HCT116 (cell line): ENCODE results near the gene RRM1. TPM values are rescaled to one million over a fixed set of nuclear protein-coding genes. Genes with fewer than 3 reads are reported as not detected.

Experiments used
- ATAC-seq: fragments of 200-7000 bp; cut with Tn5 transposase; 2 replicates; pipeline ENCODE4 v1.9.1; 2020; ENCODE audit warnings: mild to moderate bottlenecking, moderate library complexity
- BruUV-seq: library from RNA; stranded (reverse); fragments of 400-500 nt; replicated peaks from 2 replicates; lab custom pipeline; 2021; lab: Mats Ljungman, UMichigan
- CTCF ChIA-PET: fragments of 300-600 bp; sonication (Branson Sonifier 250); formaldehyde crosslinking; loops from one replicate; lab custom pipeline; 2021; ENCODE audit warnings: antibody characterized with exemption; lab: Charles Lee
- POLR2A ChIA-PET: fragments of 300-600, 350-600 bp; sonication (Branson Sonifier 250); formaldehyde crosslinking; loops from one replicate; lab custom pipeline; 2021; ENCODE audit warnings: antibody characterized with exemption; lab: Charles Lee
- RAD21 ChIA-PET, 2 experiments: fragments of 300-600 bp; sonication (Branson Sonifier 250); formaldehyde crosslinking; loops; one replicate each; lab custom pipeline; 2023; ENCODE audit warnings: low total read pairs in 2 of 2; ENCODE audit not compliant: uncharacterized antibody in 2 of 2, unreplicated experiment in 2 of 2, low non-redundant PET in 1 of 2; lab: Charles Lee
- DNase-seq: peaks from one replicate; pipeline ENCODE4 v3.0.0-alpha.2; 2010; ENCODE audit warnings: low read depth, low spot score
- H2AFZ ChIP-seq: fragments of 200-600 bp; shearing (Covaris generic), sonication (generic); 2 replicates; pipeline ENCODE4 v1.6.1; 2017; ENCODE audit warnings: low read depth, mixed run types, mixed read lengths, antibody characterized with exemption, low read length; ENCODE audit not compliant: poor library complexity, severe bottlenecking
- H3K27ac ChIP-seq: 2 replicates; pipeline ENCODE4 v1.5.1; 2012; ENCODE audit warnings: low read depth, low read length
- H3K27me3 ChIP-seq: fragments of 200-600 bp; sonication (generic); 2 replicates; pipeline ENCODE4 v1.6.1; 2016; ENCODE audit warnings: mixed run types, low read length, mixed read lengths; ENCODE audit not compliant: insufficient read depth
- H3K36me3 ChIP-seq, 2 experiments: fragments of 200-500 bp in 1 of 2; fragments of 200-600 bp in 1 of 2; sonication (Bioruptor generic) in 1 of 2; sonication (generic) in 1 of 2; 2 replicates each; pipeline versions ENCODE4 v1.5.1 to v1.6.1; 2014 to 2016; ENCODE audit warnings: low read length in 2 of 2, inconsistent platforms in 1 of 2, mixed read lengths in 1 of 2, mixed run types in 1 of 2; ENCODE audit not compliant: insufficient read depth in 2 of 2, control insufficient read depth in 1 of 2
- H3K4me1 ChIP-seq, 2 experiments: fragments of 200-600 bp in 1 of 2; sonication (generic) in 1 of 2; 2 replicates each; pipeline versions ENCODE4 v1.5.1 to v1.6.1; 2012 to 2017; ENCODE audit warnings: low read length in 2 of 2, inconsistent platforms in 1 of 2, mild to moderate bottlenecking in 1 of 2, mixed read lengths in 1 of 2, mixed run types in 1 of 2, moderate library complexity in 1 of 2; ENCODE audit not compliant: insufficient read depth in 2 of 2, control insufficient read depth in 1 of 2
- H3K4me2 ChIP-seq: fragments of 200-600 bp; sonication (generic); 2 replicates; pipeline ENCODE4 v1.6.1; 2017; ENCODE audit warnings: mixed run types, low read length, mixed read lengths
- H3K4me3 ChIP-seq, 2 experiments: fragments of 200-600 bp in 1 of 2; sonication (generic) in 1 of 2; replicated peaks in 1 of 2; 2 replicates each; pipeline ENCODE4 v1.5.1; 2011 to 2016; ENCODE audit warnings: low read length in 2 of 2, control low read depth in 1 of 2, low read depth in 1 of 2, mild to moderate bottlenecking in 1 of 2, mixed read lengths in 1 of 2, mixed run types in 1 of 2
- H3K79me2 ChIP-seq: fragments of 200-600 bp; sonication (generic); 2 replicates; pipeline ENCODE4 v1.6.1; 2017; ENCODE audit warnings: mild to moderate bottlenecking, mixed run types, low read length, moderate library complexity, mixed read lengths; ENCODE audit not compliant: insufficient read depth
- H3K9ac ChIP-seq: fragments of 200-600 bp; sonication (generic); 2 replicates; pipeline ENCODE4 v1.6.1; 2016; ENCODE audit warnings: low read length, mixed read lengths
- H3K9me2 ChIP-seq: fragments of 200-600 bp; sonication (generic), shearing (Covaris generic); 2 replicates; pipeline ENCODE4 v1.6.1; 2017; ENCODE audit warnings: mixed run types, mild to moderate bottlenecking, moderate library complexity; ENCODE audit not compliant: insufficient read depth
- H3K9me3 ChIP-seq, 2 experiments: fragments of 200-500 bp in 1 of 2; fragments of 200-600 bp in 1 of 2; sonication (Bioruptor generic) in 1 of 2; sonication (generic) in 1 of 2; 2 replicates each; pipeline ENCODE4 v1.6.1; 2014 to 2017; ENCODE audit warnings: low read length in 2 of 2, mixed read lengths in 2 of 2, inconsistent platforms in 1 of 2, low read depth in 1 of 2, mild to moderate bottlenecking in 1 of 2, mixed run types in 1 of 2, moderate library complexity in 1 of 2; ENCODE audit not compliant: control insufficient read depth in 1 of 2, insufficient read depth in 1 of 2
- H4K20me1 ChIP-seq: fragments of 200-600 bp; sonication (generic), shearing (Covaris generic); 2 replicates; pipeline ENCODE4 v1.6.1; 2017; ENCODE audit warnings: mixed run types, mild to moderate bottlenecking, moderate library complexity; ENCODE audit not compliant: insufficient read depth
- CEBPB ChIP-seq: IDR thresholded peaks from 2 replicates; pipeline ENCODE4 v1.6.1; 2012; ENCODE audit warnings: low read depth
- EZH2 ChIP-seq: fragments of 200-600 bp; sonication (generic); IDR thresholded peaks from 2 replicates; pipeline ENCODE4 v1.6.1; 2017; ENCODE audit warnings: antibody characterized with exemption, mixed run types
- EZH2phosphoT487 ChIP-seq: fragments of 200-600 bp; IDR thresholded peaks from 2 replicates; pipeline ENCODE4 v1.6.1; 2018; ENCODE audit warnings: antibody characterized with exemption, borderline replicate concordance
- FOSL1 ChIP-seq: IDR thresholded peaks from 2 replicates; pipeline ENCODE4 v1.6.1; 2012; ENCODE audit warnings: low read depth
- POLR2A ChIP-seq: IDR thresholded peaks from 2 replicates; pipeline ENCODE4 v1.7.0; 2011; ENCODE audit warnings: borderline replicate concordance; ENCODE audit not compliant: insufficient read depth, insufficient read length; ENCODE audit errors: extremely low read depth
- RAD21 ChIP-seq: IDR thresholded peaks from 2 replicates; pipeline ENCODE4 v1.6.1; 2012; ENCODE audit warnings: low read depth, mild to moderate bottlenecking
- SIN3A ChIP-seq: IDR thresholded peaks from 2 replicates; pipeline ENCODE4 v1.6.1; 2012; ENCODE audit warnings: low read depth
- SP1 ChIP-seq: IDR thresholded peaks from 2 replicates; pipeline ENCODE4 v1.6.1; 2012; ENCODE audit warnings: low read depth
- SRF ChIP-seq: IDR thresholded peaks from 2 replicates; pipeline ENCODE4 v1.6.1; 2012; ENCODE audit warnings: low read depth
- TCF7L2 ChIP-seq: IDR thresholded peaks from 2 replicates; pipeline ENCODE4 v1.7.0; 2011; ENCODE audit warnings: borderline replicate concordance, inconsistent platforms; ENCODE audit not compliant: insufficient read depth, insufficient read length; ENCODE audit errors: extremely low read depth
- YY1 ChIP-seq: IDR thresholded peaks from 2 replicates; pipeline ENCODE4 v1.6.1; 2011; ENCODE audit warnings: low read length, low read depth, moderate library complexity, mild to moderate bottlenecking; ENCODE audit not compliant: insufficient replicate concordance; ENCODE audit errors: extremely low read depth
- intact Hi-C: fragments of 100-400 bp; cut with micrococcal nuclease; formaldehyde crosslinking; loops from 2 replicates; pipeline ENCODE4 v1.10.0; 2022
- total RNA-seq: library from RNA; stranded (reverse); gene quantifications from one replicate; pipeline ENCODE4 v1.2.1, GENCODE V29; 2021; ENCODE audit not compliant: unreplicated experiment
- TF ChIP-seq, protein P1 (sequence below): IDR thresholded peaks from 2 replicates; pipeline ENCODE4 v1.6.1; 2012
- TF ChIP-seq, protein P2 (sequence below): IDR thresholded peaks from 2 replicates; pipeline ENCODE4 v1.6.1; 2012

RRM1 gene
- total RNA-seq, 1 experiment from 2014 or later: 134 TPM

DNA sequence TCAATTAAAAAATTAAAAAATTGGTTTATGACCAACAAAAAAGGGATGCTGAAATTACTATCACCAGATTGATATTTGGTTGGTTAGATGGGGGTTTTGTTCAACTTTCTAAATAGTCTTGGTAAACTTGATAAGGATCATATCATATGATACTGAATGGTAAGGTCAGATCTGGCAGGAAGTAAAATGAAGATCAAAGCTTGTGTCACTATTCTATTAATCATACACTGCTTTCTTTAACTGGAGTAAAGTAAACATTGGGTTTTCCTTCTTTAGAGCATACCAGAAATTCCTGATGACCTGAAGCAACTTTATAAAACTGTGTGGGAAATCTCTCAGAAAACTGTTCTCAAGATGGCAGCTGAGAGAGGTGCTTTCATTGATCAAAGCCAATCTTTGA is 40.2 kb downstream of the RRM1 start:
- intact Hi-C loops: no loop called here
- ChIA-PET CTCF (no interaction called here), POLR2A (interaction anchor here (0.8 kb wide), 1 partner anchor 14 kb away, joined by 3 read pairs; no protein-coding TSS in a partner anchor), RAD21 (no interaction called here)
- H3K4me2 ChIP-seq: no peak overlapping the region
- no peaks in the 10 kb centered on the region for H3K9me2 ChIP-seq
- H3K9me3 ChIP-seq: peaks cover 0 to 3% of the 10 kb centered on the region in 2 experiments; a peak in 1 of 4 replicates
- H3K4me3 ChIP-seq: no peak overlapping the region
- no peak overlapping the region; the same call in 1 of the 2 replicates for H3K27ac ChIP-seq
- no peaks in the 10 kb centered on the region for H3K79me2 ChIP-seq
- H4K20me1 ChIP-seq: no peaks in the 10 kb centered on the region
- H3K27me3 ChIP-seq: no peaks in the 10 kb centered on the region
- ATAC-seq (no peak; the same call in 1 of the 2 replicates), DNase-seq (no peak)
- BruUV-seq: no TSS peak
- TF ChIP-seq, protein P1, sequence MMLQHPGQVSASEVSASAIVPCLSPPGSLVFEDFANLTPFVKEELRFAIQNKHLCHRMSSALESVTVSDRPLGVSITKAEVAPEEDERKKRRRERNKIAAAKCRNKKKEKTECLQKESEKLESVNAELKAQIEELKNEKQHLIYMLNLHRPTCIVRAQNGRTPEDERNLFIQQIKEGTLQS: no peak
- no peak for TF ChIP-seq POLR2A
- TF ChIP-seq SIN3A: no peak
- TF ChIP-seq FOSL1: no peak
- TF ChIP-seq TCF7L2: no peak
- TF ChIP-seq SP1: no peak
- TF ChIP-seq EZH2phosphoT487: no peak
- TF ChIP-seq, protein P2, sequence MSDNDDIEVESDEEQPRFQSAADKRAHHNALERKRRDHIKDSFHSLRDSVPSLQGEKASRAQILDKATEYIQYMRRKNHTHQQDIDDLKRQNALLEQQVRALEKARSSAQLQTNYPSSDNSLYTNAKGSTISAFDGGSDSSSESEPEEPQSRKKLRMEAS: no peak
- no peak for TF ChIP-seq SRF
- no peak for TF ChIP-seq RAD21
- no peak for TF ChIP-seq EZH2
- no peak for TF ChIP-seq CEBPB
- no peak overlapping the region for H3K9ac ChIP-seq
- H3K36me3 ChIP-seq: peaks cover 20 to 46% of the 10 kb centered on the region in 2 experiments
- peaks cover 0 to 12% of the 10 kb centered on the region in 2 experiments; a peak in 1 of 4 replicates for H3K4me1 ChIP-seq
- no peak overlapping the region for H2AFZ ChIP-seq

DNA sequence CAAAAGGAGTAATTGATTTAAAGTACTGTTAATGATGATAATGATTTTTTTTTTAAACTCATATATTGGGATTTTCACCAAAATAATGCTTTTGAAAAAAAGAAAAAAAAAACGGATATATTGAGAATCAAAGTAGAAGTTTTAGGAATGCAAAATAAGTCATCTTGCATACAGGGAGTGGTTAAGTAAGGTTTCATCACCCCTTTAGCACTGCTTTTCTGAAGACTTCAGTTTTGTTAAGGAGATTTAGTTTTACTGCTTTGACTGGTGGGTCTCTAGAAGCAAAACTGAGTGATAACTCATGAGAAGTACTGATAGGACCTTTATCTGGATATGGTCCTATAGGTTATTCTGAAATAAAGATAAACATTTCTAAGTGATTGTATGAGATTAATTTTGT is 43.9 kb downstream of the RRM1 start:
- no TSS peak for BruUV-seq
- no peak overlapping the region for H3K4me3 ChIP-seq
- H3K9me2 ChIP-seq: no peaks in the 10 kb centered on the region
- H3K4me2 ChIP-seq: no peak overlapping the region
- ChIA-PET POLR2A (no interaction called here), RAD21 (no interaction called here), CTCF (no interaction called here)
- no peak for ATAC-seq
- H3K9ac ChIP-seq: no peak overlapping the region
- TF ChIP-seq YY1: no peak
- H3K4me1 ChIP-seq: peaks cover 0 to 12% of the 10 kb centered on the region in 2 experiments; a peak in 1 of 4 replicates
- H4K20me1 ChIP-seq: no peaks in the 10 kb centered on the region
- H3K36me3 ChIP-seq: peaks cover 12 to 65% of the 10 kb centered on the region in 2 experiments
- no peak overlapping the region for H2AFZ ChIP-seq
- no peaks in the 10 kb centered on the region for H3K79me2 ChIP-seq
- peaks cover 0 to 4% of the 10 kb centered on the region in 2 experiments; a peak in 1 of 4 replicates for H3K9me3 ChIP-seq
- DNase-seq: no peak
- H3K27ac ChIP-seq: no peak overlapping the region
- intact Hi-C loops: no loop called here
- no peaks in the 10 kb centered on the region for H3K27me3 ChIP-seq
